Inflammatory macrophage (primary cell): ENCODE measurements around the gene S100A4.
A peak's percentile ranks its signal among the peaks of the same experiment; 100 is the strongest.
"Not testable (repeated sequence)": the region's sequence is repeated elsewhere in the genome, so short reads cannot be mapped to it uniquely, and the experiment has no call there.

Source experiments
- DNase-seq, 2 donors: peaks; one replicate each; pipeline ENCODE4 v3.0.0-alpha.2; 2020 to 2022
- total RNA-seq, 18 experiments: gene quantifications; one replicate each; lab custom pipeline; 2026; ENCODE audit warnings: mixed read lengths in 6 of 18, inconsistent platforms in 2 of 18; lab: John Stamatoyannopoulos, UW

The S100A4 gene
- 113 to 585 (median 344) reads per million in 18 experiments for total RNA-seq

DNA sequence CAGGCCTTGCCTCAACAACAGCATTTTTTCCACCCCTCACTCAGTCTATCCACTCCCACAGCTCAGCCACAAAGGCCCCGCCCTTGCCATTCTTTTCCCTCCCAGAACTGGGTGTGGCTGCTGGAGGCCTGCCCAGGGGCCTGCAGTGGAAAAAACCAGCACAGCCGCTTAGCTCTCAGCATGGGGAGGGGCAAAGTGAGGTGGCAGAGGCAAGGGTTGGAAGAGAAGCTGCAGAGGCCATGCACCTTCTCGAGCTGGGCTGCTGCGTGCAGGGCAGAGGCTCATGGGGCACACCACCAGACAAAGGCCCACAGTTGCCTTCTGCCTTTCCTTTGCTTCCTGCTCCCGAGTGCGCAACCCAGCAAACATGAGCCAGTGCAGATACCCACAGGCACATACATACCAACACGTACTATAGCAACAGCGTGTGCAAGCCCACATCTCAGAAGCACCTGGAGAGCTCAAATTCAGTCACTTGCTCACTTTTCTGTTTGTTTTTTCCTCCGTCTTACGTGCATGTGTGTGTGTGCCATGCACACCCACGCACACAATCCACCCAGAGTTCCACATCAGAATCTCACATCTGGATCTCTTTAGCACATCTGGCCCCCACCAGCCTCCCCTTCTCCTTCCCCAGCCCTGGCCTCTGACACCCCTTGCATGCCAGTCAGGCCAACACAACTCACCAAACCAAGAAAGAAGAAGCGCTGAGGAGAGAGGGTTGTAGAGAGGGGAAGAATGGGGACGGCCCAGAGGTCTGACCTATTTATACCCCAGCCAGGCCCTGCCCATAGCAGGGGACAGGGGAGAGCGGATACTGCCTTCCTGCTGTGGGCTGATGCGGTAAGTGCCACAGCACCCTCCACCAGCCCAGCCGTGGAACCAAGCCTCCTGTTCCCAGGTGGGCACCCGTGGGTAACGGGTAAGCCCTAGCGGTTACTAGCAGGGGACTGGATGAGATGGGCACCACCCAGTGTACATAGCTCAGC, at the start of gene S100A4:
Gene S100A4 (minus strand): TSS at position 740 of the 989 bp plus-strand sequence. CDS start 1,012 bp downstream, outside the sequence.
- DNase-seq = peak; percentile 82 to 91

GRCh38 chr1:153592748-153593147, 47.1 kb upstream of the S100A4 start:
- no peak for DNase-seq

- DNase-seq = no peak
Observed at GRCh38 chr1:153588482-153588881, 42.9 kb upstream of the S100A4 start.

DNA sequence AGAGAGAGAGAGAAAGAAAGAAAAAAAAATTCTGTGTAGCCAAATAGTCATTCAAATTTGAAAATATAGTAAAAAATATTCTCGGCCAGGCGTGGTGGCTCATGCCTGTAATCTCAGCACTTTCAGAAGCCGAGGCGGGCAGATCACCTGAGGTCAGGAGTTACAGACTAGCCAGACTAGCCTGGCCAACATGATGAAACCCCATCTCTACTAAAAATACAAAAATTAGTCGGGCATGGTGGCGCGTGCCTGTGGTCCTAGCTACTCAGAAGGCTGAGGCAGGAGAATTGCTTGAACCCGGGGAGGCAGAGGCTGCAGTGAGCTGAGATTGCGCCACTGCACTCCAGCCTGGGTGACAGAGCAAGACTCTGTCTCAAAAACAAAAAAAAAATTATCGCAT, 42.4 kb upstream of the S100A4 start:
- DNase-seq = not testable (repeated sequence)

- no peak for DNase-seq
Observed at GRCh38 chr1:153587314-153587713, 41.7 kb upstream of the S100A4 start.

DNA sequence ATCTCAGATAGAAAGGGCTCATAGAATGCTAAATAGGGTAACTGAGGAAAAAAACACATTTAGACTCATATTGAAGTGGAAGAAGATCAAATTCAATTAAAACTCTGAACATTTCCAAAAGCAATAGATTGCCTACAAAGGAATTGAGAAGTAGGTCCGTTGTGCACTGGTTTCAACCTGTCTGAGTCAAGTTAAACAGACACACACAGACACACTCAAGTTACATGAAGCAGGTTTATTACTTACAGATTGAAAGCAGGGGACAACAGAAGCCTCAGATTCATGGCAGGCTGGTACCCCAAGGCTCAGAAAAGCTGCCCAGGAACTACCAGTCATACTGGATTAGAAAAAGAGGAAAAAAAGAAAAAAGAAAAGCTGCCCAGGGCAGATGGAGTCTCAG, 40.7 kb upstream of the S100A4 start:
- no peak for DNase-seq

DNA sequence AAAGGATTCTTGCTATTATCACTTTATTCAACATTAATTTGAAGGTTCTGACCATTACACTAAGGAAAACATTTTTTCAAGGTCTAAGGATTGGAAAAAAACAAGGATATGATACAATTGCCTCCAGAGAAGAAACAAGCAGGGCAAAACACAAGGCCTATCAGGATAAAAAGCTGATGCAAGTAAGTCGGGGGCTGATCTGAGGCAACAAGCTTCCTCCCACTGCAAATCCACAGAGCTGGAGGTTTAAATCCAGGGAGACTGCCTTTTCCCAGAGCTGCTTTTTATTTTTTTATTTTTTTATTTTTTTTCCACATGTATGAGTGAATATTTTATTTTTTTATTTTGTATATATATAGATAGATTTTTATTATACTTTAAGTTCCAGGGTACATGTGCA, 39.4 kb upstream of the S100A4 start:
- peak in 1 of 2 donors; percentile 56 for DNase-seq

- DNase-seq = no peak
Observed at GRCh38 chr1:153583976-153584375, 38.4 kb upstream of the S100A4 start.

- DNase-seq = not testable (repeated sequence)
Observed at GRCh38 chr1:153583514-153583913, 37.9 kb upstream of the S100A4 start.

DNA sequence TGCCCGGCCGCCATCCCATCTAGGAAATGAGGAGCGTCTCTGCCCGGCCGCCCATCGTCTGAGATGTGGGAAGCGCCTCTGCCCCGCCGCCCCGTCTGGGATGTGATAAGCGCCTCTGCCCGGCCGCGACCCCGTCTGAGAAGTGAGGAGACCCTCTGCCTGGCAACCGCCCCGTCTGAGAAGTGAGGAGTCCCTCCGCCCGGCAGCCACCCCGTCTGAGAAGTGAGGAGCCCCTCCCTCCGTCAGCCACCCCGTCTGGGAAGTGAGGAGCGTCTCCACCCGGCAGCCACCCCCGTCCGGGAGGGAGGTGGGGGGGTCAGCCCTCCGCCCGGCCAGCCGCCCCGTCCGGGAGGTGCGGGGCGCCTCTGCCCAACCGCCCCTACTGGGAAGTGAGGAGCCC, 37.2 kb upstream of the S100A4 start:
- not testable (repeated sequence) for DNase-seq

GRCh38 chr1:153578936-153579335, 33.3 kb upstream of the S100A4 start:
- no peak for DNase-seq

GRCh38 chr1:153578490-153578889, 32.9 kb upstream of the S100A4 start:
- DNase-seq = no peak

GRCh38 chr1:153577624-153578051, 32.0 kb upstream of the S100A4 start:
- no peak for DNase-seq

DNA sequence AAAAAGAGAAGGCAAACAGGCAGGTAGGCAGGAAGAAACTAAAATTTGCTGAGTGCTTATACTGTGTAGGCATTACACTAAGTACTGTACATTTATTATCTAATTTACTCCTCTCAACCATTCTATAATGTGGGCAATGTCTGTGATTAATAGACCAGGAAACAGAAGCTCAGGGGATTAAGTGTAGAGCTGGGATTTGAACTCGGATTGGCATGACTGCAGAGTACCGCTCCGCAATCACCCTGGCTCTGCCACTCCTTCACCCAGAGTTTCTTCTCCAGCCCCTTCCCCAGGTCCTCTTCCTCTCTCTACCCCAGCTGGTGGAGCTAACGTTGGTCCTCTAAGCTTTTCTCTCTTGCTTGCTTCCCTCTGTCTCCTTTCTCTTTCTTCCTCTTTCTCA, 31.5 kb upstream of the S100A4 start:
- peak in 1 of 2 donors; percentile 12 for DNase-seq

GRCh38 chr1:153575497-153575896, 29.9 kb upstream of the S100A4 start:
- DNase-seq = not testable (repeated sequence)

DNA sequence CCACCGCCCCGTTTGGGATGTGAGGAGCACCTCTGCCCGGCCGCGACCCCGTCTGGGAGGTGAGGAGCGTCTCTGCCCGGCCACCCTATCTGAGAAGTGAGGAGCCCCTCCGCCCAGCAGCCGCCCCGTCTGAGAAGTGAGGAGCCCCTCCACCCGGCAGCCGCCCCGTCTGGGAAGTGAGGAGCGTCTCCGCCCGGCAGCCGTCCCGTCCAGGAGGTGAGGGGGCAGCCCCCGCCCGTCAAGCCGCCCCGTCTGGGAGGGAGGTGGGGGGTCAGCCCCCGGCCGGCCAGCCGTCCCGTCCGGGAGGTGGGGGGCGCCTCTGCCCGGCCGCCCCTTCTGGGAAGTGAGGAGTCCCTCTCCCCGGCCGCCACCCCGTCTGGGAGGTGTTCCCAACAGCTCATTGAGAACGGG, 29.5 kb upstream of the S100A4 start:
- not testable (repeated sequence) for DNase-seq

GRCh38 chr1:153573351-153573750, 27.7 kb upstream of the S100A4 start:
- peak; percentile 75 to 76 for DNase-seq

DNA sequence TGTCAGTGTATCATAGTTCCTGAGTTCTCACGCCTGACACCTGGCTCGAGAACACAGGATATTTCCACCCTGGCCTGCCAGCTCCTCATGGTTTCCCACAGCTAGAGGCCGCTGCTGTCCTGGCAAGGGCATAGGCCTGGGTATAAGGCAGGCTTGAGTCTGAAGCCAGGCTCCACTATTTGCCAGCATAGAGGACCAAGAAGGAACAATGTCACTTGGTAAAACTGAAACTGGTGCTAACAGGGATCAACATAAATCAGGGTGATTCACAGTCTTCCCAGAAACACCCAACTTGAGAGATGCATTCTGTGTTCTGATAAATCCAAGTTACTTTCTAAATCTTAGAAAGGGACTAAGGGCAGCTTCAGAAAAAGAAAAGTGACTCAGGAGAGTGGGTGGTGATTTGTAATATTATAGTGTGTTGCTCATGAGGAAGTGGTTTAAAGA, 27.0 kb upstream of the S100A4 start:
- peak; percentile 83 to 91 for DNase-seq

GRCh38 chr1:153571706-153572105, 26.1 kb upstream of the S100A4 start:
- DNase-seq = no peak

- no peak for DNase-seq
Observed at GRCh38 chr1:153570874-153571273, 25.3 kb upstream of the S100A4 start.

DNA sequence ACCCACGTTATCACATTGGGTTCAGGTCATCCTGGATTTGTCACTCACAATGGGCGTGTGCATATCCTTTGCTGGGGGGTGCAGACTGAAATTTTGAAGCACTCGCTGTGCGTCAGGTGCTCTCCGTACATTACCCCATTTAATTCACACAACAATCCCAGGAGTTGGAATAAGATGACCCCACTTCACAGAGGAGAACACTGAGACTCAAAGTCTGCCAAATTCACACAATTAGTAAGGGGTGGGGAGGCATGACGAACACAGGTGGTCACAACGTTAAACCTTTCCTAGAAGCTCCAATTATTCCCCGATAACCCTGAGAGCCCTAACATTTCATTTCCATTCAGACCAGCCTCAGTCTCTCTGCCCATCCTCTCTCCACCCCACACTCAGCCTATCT, 23.9 kb upstream of the S100A4 start:
- no peak for DNase-seq

GRCh38 chr1:153568367-153569099, 22.9 kb upstream of the S100A4 start:
- DNase-seq = peak; percentile 80 to 83
